SU-DHL-6 (cell line): ENCODE results near the gene CHRNA4.

Source experiments
- H2AFZ ChIP-seq: fragments of 200-600 bp; sonication (generic); 2 replicates; pipeline ENCODE4 v1.6.1; 2014; ENCODE audit warnings: low read depth, mild to moderate bottlenecking, moderate library complexity, mixed read lengths, antibody characterized with exemption, low read length; ENCODE audit not compliant: severe bottlenecking
- H3F3A ChIP-seq: fragments of 200-600 bp; shearing (Covaris generic); 2 replicates; pipeline ENCODE4 v1.6.0; 2016; ENCODE audit warnings: antibody characterized with exemption, mild to moderate bottlenecking; ENCODE audit not compliant: insufficient read depth
- H3K27ac ChIP-seq: fragments of 200-600 bp; sonication (generic); 2 replicates; pipeline ENCODE4 v1.5.1; 2016; ENCODE audit warnings: low read depth, mild to moderate bottlenecking, low read length, moderate library complexity, mixed read lengths
- H3K27me3 ChIP-seq: fragments of 200-600 bp; sonication (generic), shearing (Covaris generic); 2 replicates; pipeline ENCODE4 v1.6.0; 2014; ENCODE audit warnings: mild to moderate bottlenecking, low read length
- H3K36me3 ChIP-seq: fragments of 200-600 bp; sonication (generic); 2 replicates; pipeline ENCODE4 v1.6.1; 2014; ENCODE audit warnings: mild to moderate bottlenecking, low read length, mixed read lengths
- H3K4me2 ChIP-seq: fragments of 300-600, 200-600 bp; shearing (Covaris generic), sonication (generic); 2 replicates; pipeline ENCODE4 v1.6.0; 2014; ENCODE audit warnings: low read length, low read depth, mild to moderate bottlenecking; ENCODE audit not compliant: poor library complexity, severe bottlenecking
- H3K4me3 ChIP-seq: fragments of 200-600 bp; sonication (generic); 2 replicates; pipeline ENCODE4 v1.5.1; 2014; ENCODE audit warnings: antibody characterized with exemption, low read length, mild to moderate bottlenecking, mixed read lengths; ENCODE audit not compliant: insufficient read depth, poor library complexity, severe bottlenecking
- H3K79me2 ChIP-seq: fragments of 200-600 bp; sonication (generic); 2 replicates; pipeline ENCODE4 v1.6.1; 2014; ENCODE audit warnings: mild to moderate bottlenecking, low read length, moderate library complexity; ENCODE audit not compliant: insufficient read depth
- H3K9ac ChIP-seq: fragments of 200-600 bp; sonication (generic); 2 replicates; pipeline ENCODE4 v1.7.0; 2014; ENCODE audit warnings: mild to moderate bottlenecking, low read length
- H3K9me2 ChIP-seq: fragments of 200-600 bp; sonication (generic); replicated peaks from 2 replicates; pipeline ENCODE4 v1.6.1; 2014; ENCODE audit warnings: low read length; ENCODE audit not compliant: insufficient read depth
- H3K9me3 ChIP-seq: fragments of 200-600 bp; sonication (generic); 2 replicates; pipeline ENCODE4 v1.6.1; 2014; ENCODE audit warnings: low read length, mixed read lengths; ENCODE audit not compliant: insufficient read depth
- H4K20me1 ChIP-seq: fragments of 200-600 bp; sonication (generic); 2 replicates; pipeline ENCODE4 v1.6.1; 2014; ENCODE audit warnings: low read depth, mild to moderate bottlenecking, antibody characterized with exemption, low read length, moderate library complexity, mixed read lengths
- EZH2phosphoT487 ChIP-seq: fragments of 200-600 bp; sonication (generic), shearing (Covaris generic); conservative IDR thresholded peaks from 2 replicates; pipeline ENCODE4 v1.6.1; 2018; ENCODE audit warnings: mild to moderate bottlenecking, antibody characterized with exemption, low read length, moderate library complexity, mixed read lengths
- TF ChIP-seq, protein P1 (sequence below): fragments of 200-600 bp; sonication (generic); IDR thresholded peaks from one replicate; pipeline ENCODE4 v1.5.1; 2017; ENCODE audit warnings: antibody characterized with exemption, mild to moderate bottlenecking, low read length, moderate library complexity; ENCODE audit not compliant: insufficient read depth, poor library complexity, severe bottlenecking

The CHRNA4 gene

DNA sequence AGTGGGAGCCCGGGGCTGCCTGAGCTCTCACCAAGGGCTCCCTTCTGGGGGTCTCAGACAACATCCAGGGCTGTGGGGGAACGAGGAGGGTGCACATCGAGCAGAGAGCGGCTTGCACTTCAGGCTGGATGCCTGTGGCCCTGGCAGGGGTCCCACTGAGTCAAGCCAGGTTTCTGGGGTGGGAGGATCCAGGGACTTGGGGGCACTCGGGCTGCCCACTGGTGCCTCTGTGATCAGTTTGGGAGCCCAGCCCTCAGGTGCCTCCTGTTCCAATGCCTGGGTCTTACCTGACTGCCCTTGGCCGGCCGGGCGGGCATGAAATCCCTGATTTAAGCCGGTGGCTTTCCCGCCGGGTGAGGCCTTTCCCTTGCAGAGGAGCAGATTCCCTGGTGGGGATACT, 67.7 kb downstream of the CHRNA4 start:
- no peaks in the 10 kb centered on the region for H3K36me3 ChIP-seq
- TF ChIP-seq, protein P1, sequence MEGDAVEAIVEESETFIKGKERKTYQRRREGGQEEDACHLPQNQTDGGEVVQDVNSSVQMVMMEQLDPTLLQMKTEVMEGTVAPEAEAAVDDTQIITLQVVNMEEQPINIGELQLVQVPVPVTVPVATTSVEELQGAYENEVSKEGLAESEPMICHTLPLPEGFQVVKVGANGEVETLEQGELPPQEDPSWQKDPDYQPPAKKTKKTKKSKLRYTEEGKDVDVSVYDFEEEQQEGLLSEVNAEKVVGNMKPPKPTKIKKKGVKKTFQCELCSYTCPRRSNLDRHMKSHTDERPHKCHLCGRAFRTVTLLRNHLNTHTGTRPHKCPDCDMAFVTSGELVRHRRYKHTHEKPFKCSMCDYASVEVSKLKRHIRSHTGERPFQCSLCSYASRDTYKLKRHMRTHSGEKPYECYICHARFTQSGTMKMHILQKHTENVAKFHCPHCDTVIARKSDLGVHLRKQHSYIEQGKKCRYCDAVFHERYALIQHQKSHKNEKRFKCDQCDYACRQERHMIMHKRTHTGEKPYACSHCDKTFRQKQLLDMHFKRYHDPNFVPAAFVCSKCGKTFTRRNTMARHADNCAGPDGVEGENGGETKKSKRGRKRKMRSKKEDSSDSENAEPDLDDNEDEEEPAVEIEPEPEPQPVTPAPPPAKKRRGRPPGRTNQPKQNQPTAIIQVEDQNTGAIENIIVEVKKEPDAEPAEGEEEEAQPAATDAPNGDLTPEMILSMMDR = no peak
- TF ChIP-seq EZH2phosphoT487 = no peak
- H3K9ac ChIP-seq = no peak overlapping the region
- H3K4me2 ChIP-seq = no peak overlapping the region
- H3K27ac ChIP-seq = no peak overlapping the region
- H2AFZ ChIP-seq = no peak overlapping the region
- H3K79me2 ChIP-seq = no peaks in the 10 kb centered on the region
- H3F3A ChIP-seq = no peaks in the 10 kb centered on the region
- H3K27me3 ChIP-seq = no peaks in the 10 kb centered on the region
- no peak overlapping the region for H3K4me3 ChIP-seq
- no peaks in the 10 kb centered on the region for H4K20me1 ChIP-seq
- no peaks in the 10 kb centered on the region for H3K9me2 ChIP-seq
- no peaks in the 10 kb centered on the region for H3K9me3 ChIP-seq
